RWPE1 (cell line): ENCODE measurements around the gene PRKCH.

ENCODE experiments used
- CTCF ChIA-PET: fragments of 350-600 bp; sonication (Branson Sonifier 250); formaldehyde crosslinking; extraction: SDS; loops from one replicate; lab custom pipeline; 2021; lab: Yijun Ruan, JAX
- POLR2A ChIA-PET: fragments of 400-600 bp; formaldehyde crosslinking; extraction: SDS; loops from one replicate; lab custom pipeline; 2020; ENCODE audit warnings: antibody characterized with exemption; ENCODE audit not compliant: low non-redundant PET; lab: Yijun Ruan, JAX
- DNase-seq: peaks from one replicate; pipeline ENCODE4 v3.0.0; 2012; ENCODE audit warnings: low spot score
- H3K27ac ChIP-seq: fragments of 450-650 bp; 2 replicates; pipeline ENCODE4 v1.5.1; 2017
- CTCF ChIP-seq: fragments of 450-650 bp; conservative IDR thresholded peaks from 2 replicates; pipeline ENCODE4 v1.5.1; 2017; ENCODE audit warnings: low read depth, mild to moderate bottlenecking

The PRKCH gene

GRCh38 chr14:61438036-61438435, 116.7 kb downstream of the PRKCH start:
- no peak overlapping the region for H3K27ac ChIP-seq
- TF ChIP-seq CTCF = no peak
- no peak for DNase-seq
- ChIA-PET POLR2A (no interaction called here), CTCF (interaction anchor here (0.6 kb wide), 1 partner anchor 37 kb away, joined by 3 read pairs; no protein-coding TSS in a partner anchor)

- ChIA-PET CTCF (interaction anchor here (0.6 kb wide), 1 partner anchor 37 kb away, joined by 3 read pairs; no protein-coding TSS in a partner anchor), POLR2A (interaction anchor here (0.6 kb wide), 1 partner anchor 50 kb away, joined by 13 read pairs; no protein-coding TSS in a partner anchor)
- DNase-seq = no peak
- no peak for TF ChIP-seq CTCF
- H3K27ac ChIP-seq = no peak overlapping the region; the same call in 1 of the 2 replicates
Measured at GRCh38 chr14:61438497-61438859, 117.1 kb downstream of the PRKCH start.

GRCh38 chr14:61438860-61439765, 117.7 kb downstream of the PRKCH start:
- no peak for TF ChIP-seq CTCF
- ChIA-PET POLR2A (interaction anchor here (0.6 kb wide), 1 partner anchor 51 kb away, joined by 13 read pairs; no protein-coding TSS in a partner anchor), CTCF (interaction anchor here (0.6 kb wide), 2 partner anchors 36 to 269 kb away, joined by 3 read pairs; no protein-coding TSS in a partner anchor)
- peak overlapping the region; percentile 37 for H3K27ac ChIP-seq
- DNase-seq = peak; percentile 44

- no peak for DNase-seq
- ChIA-PET POLR2A (no interaction called here), CTCF (interaction anchor here (0.6 to 1.0 kb wide), 2 partner anchors 269 to 398 kb away, joined by 3 to 4 read pairs; no protein-coding TSS in a partner anchor)
- H3K27ac ChIP-seq = peak overlapping the region; percentile 37; the same call in 1 of the 2 replicates
- TF ChIP-seq CTCF = no peak
Measured at GRCh38 chr14:61439779-61440418, 118.5 kb downstream of the PRKCH start.

GRCh38 chr14:61443481-61443880, 122.1 kb downstream of the PRKCH start:
- no peak overlapping the region for H3K27ac ChIP-seq
- TF ChIP-seq CTCF = no peak
- ChIA-PET POLR2A (no interaction called here), CTCF (interaction anchor here (0.5 kb wide), 1 partner anchor 519 kb away, joined by 4 read pairs; no protein-coding TSS in a partner anchor)
- DNase-seq = no peak

GRCh38 chr14:61444215-61444768, 122.9 kb downstream of the PRKCH start:
- POLR2A ChIA-PET = no interaction called here
- TF ChIP-seq CTCF = no peak
- no peak for DNase-seq

More at GRCh38 chr14:61444215-61444768, 122.9 kb downstream of the PRKCH start:
- H3K27ac ChIP-seq = no peak overlapping the region
- CTCF ChIA-PET = no interaction called here
